Effector memory CD4-positive, alpha-beta T cell (primary cell): Measurements from ENCODE around the gene S100A5.
"Not testable (repeated sequence)": the region's sequence is repeated elsewhere in the genome, so short reads cannot be mapped to it uniquely, and the experiment has no call there.

Source experiments
- DNase-seq, 3 donors: peaks; one replicate each; pipeline ENCODE4 v3.0.0-alpha.2; 2020
- H3K27ac ChIP-seq: 2 replicates; pipeline ENCODE4 v1.7.0; 2013; ENCODE audit warnings: mild to moderate bottlenecking, low read length, moderate library complexity; ENCODE audit not compliant: insufficient read depth, poor library complexity, severe bottlenecking
- H3K27me3 ChIP-seq: replicated peaks from 2 replicates; pipeline ENCODE4 v1.7.0; 2013; ENCODE audit warnings: mild to moderate bottlenecking, low read length; ENCODE audit not compliant: insufficient read depth, control insufficient read depth, poor library complexity, severe bottlenecking
- H3K36me3 ChIP-seq: 2 replicates; pipeline ENCODE4 v1.7.0; 2013; ENCODE audit warnings: mild to moderate bottlenecking, low read length, moderate library complexity; ENCODE audit not compliant: control insufficient read depth, insufficient read depth
- H3K4me1 ChIP-seq: 2 replicates; pipeline ENCODE4 v1.7.0; 2013; ENCODE audit warnings: low read length, mild to moderate bottlenecking; ENCODE audit not compliant: control insufficient read depth, insufficient read depth, poor library complexity, severe bottlenecking
- H3K4me3 ChIP-seq: 2 replicates; pipeline ENCODE4 v1.7.0; 2013; ENCODE audit warnings: low read length, low read depth, mild to moderate bottlenecking; ENCODE audit not compliant: insufficient read depth, poor library complexity, severe bottlenecking
- H3K9me3 ChIP-seq: 2 replicates; pipeline ENCODE4 v1.7.0; 2013; ENCODE audit warnings: mild to moderate bottlenecking, low read length, moderate library complexity; ENCODE audit not compliant: control insufficient read depth

Gene S100A5

DNA sequence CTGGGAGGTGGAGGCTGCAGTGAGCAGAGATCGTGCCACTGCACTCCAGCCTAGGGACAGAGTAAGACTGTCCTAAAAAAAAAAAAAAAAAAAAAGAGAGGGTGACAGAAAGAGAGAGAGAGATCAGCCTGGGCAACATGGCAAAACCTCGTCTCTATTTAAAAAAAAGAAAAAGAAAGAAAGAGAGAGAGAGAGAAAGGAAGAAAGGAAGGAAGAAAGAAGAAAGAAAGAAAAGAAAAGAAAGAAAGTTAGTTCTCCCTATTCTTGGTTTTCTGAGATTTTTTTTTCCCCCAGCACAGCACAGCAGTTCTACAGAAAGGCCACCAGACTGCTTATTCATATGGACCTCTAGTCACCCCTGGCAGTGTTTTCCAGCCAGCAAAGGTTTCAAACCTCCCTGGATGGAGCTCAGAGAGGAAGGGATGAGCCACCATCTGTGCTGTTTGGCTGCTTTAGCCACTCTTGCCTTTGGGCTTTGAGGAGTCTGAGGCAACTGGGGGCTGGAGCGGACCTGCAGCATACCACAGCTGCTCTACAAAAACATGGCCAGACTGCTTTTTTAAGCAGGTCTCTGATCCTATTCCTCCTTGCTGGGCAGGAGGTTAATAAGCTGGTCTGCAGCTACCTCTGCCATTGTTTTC lies 15.5 kb downstream of the S100A5 start:
- Histone ChIP-seq H3K4me3 (no peak overlapping the region), H3K4me1 (no peaks in the 10 kb centered on the region), H3K9me3 (no peaks in the 10 kb centered on the region), H3K27me3 (no peaks in the 10 kb centered on the region), H3K27ac (no peak overlapping the region), H3K36me3 (no peaks in the 10 kb centered on the region)
- no peak for DNase-seq

DNA sequence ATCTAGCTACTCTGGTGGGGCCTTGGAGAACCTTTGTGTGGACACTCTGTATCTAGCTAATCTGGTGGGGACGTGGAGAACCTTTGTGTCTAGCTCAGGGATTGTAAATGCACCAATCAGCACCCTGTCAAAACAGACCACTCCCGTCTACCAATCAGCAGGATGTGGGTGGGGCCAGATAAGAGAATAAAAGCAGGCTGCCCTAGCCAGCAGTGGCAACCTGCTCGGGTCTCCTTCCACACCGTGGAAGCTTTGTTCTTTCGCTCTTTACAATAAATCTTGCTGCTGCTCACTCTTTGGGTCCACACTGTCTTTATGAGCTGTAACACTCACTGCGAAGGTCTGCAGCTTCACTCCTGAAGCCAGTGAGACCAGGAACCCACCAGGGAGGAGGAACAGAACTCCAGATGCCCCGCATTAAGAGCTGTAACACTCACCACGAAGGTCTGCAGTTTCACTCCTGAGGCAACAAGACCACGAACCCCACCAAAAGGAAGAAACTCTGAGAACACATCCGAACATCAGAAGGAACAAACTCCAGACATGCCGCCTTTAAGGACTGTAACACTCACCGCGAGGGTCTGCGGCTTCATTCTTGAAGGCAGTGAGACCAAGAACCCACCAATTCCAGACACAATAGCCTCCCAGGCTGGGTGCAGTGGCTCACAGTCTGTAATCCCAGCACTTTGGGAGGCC lies 18.2 kb downstream of the S100A5 start:
- not testable (repeated sequence) for H3K9me3 ChIP-seq, H3K4me3 ChIP-seq, H3K4me1 ChIP-seq, DNase-seq, H3K36me3 ChIP-seq, H3K27ac ChIP-seq, H3K27me3 ChIP-seq

DNA sequence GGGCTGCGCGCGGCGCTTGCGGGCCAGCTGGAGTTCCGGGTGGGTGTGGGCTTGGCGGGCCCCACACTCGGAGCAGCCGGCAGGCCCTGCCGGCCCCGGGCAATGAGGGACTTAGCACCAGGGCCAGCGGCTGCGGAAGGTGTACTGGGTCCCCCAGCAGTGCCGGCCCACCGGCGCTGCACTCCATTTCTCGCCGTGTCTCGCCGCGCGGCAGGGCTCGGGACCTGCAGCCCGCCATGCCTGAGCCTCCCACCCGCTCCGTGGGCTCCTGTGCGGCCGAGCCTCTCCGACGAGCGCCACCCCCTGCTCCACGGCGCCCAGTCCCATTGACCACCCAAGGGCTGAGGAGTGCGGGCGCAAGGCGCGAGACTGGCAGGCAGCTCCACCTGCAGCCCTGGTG lies 18.9 kb downstream of the S100A5 start:
- H3K9me3 ChIP-seq, H3K4me1 ChIP-seq, H3K27me3 ChIP-seq, H3K36me3 ChIP-seq, DNase-seq, H3K27ac ChIP-seq, H3K4me3 ChIP-seq: not testable (repeated sequence)

DNA sequence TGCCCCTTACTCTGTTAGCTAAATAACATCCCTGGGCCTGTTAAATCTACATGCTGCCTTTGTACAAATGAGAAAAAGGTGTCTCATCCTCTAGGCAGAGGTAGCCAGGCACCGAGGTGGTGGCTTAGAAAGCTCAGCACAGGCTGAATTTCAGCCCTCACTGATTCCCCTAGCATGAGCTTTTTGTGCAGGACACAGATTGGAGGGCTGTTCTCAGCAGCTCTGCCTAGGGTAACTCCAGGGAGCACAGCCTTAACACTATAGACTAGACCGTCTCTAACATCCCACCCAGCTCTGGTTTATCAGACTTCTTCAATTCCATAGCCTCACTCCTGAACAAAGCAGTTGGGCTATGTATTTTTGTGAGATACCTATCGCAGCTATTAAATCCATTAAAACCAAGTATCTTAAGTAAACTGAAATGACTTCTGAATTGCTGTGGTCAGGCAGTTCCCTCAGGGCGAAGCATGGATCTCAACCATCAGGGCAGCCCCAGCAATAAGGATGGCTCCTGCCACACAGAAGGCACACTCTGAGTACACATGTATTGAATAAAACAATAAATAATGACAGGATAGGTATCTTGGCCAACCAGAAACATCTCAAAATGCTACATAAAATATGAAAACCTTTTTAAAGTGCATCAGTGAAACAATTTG lies 19.8 kb downstream of the S100A5 start:
- no peak overlapping the region for H3K27ac ChIP-seq
- no peak for DNase-seq
- H3K4me1 ChIP-seq: no peaks in the 10 kb centered on the region
- H3K36me3 ChIP-seq: no peaks in the 10 kb centered on the region
- H3K9me3 ChIP-seq: no peaks in the 10 kb centered on the region
- no peaks in the 10 kb centered on the region for H3K27me3 ChIP-seq
- H3K4me3 ChIP-seq: no peak overlapping the region

DNA sequence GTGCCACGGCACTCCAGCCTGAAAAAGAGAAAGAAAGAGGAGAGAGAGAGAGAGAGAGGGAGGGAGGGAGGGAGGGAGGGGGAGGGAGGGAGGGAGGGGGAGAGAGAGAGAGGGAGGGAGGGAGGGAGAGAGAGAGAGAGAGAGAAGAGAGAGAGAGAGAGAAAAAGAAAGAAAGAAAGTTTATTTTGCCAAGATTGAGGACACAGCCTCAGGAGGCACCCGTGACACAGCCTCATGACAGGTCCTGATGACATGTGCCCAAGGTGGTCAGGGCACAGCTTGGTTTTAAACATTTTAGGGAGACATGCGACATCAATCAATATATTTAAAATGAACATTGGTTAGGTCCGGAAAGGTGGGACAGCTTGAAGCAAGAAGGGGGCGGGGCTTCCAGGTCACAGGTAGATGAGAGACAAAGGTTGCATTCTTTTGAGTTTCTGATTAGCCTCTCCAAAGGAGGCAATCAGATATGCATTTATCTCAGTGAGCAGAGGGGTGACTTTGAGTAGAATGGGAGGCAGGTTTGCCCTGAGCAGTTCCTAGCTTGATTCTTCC lies 20.5 kb downstream of the S100A5 start:
- H3K4me3 ChIP-seq, H3K27ac ChIP-seq, H3K4me1 ChIP-seq, H3K36me3 ChIP-seq, H3K9me3 ChIP-seq, H3K27me3 ChIP-seq, DNase-seq: not testable (repeated sequence)

DNA sequence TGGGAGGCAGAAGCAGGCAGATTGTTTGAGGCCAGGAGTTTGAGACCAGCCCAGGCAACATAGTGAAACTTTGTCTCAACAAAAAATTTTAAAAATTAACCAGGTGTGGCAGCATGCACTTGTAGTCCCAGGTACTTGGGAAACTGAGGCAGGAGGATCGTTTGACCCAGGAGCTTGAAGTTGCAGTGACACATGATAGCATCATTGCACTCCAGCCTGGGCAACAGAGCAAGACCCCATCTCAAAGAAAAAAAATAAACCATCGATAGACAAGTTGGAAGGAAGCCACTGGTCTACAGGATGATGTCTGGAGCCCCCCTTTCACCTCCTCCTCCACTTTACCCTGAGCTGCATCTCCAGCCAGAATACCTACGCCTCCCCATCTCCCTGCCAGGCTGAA lies 21.5 kb downstream of the S100A5 start:
- Histone ChIP-seq H3K27me3 (no peaks in the 10 kb centered on the region), H3K4me3 (no peak overlapping the region), H3K36me3 (no peaks in the 10 kb centered on the region), H3K27ac (no peak overlapping the region), H3K4me1 (no peaks in the 10 kb centered on the region), H3K9me3 (no peaks in the 10 kb centered on the region)
- no peak for DNase-seq

DNA sequence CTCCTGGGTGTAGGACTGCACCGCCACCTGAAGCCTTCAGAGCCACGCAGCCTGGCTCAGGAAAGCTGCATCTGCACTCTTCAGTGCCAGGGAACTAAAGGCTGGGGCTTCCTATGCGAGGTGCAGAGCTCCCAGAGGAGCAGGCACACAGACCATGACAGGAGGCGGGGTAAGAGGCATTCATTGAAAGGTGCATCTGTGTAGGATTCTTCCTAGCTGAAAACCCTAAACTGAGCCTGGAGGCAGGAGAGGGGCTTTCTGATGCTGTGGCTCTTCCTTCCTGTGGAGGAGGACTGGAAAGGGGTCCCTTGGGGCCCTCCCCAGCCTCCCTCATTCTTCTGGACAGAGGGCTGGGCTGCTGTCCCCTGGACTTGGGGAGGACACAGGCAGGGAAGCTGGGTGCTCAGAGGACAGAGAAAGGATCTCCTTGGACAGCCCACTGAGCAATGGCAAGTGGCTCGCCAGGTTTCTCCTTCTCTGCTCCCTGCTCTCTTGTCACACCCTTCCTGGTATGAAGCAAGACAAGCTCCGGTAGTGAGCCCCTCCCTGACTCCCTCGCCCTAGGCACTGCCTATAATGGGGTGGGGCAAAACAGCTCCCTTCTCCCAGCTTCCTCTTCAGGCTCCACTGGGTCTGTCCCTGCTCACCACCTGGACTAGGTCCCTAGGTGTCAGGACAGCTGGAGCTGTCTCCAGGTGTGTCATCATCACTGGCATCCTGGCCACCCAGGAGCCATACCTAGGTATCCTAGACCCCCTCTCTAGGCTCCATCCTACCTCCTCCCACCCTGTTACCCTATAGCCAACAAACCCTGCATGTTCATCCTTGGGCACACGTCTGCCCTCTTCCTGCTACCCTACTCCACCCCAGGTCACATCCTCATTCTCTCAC lies 25.0 kb downstream of the S100A5 start:
- no peak for DNase-seq
- Histone ChIP-seq H3K4me3 (no peak overlapping the region), H3K27ac (no peak overlapping the region), H3K9me3 (no peaks in the 10 kb centered on the region), H3K36me3 (no peaks in the 10 kb centered on the region), H3K27me3 (no peaks in the 10 kb centered on the region), H3K4me1 (no peaks in the 10 kb centered on the region)

DNA sequence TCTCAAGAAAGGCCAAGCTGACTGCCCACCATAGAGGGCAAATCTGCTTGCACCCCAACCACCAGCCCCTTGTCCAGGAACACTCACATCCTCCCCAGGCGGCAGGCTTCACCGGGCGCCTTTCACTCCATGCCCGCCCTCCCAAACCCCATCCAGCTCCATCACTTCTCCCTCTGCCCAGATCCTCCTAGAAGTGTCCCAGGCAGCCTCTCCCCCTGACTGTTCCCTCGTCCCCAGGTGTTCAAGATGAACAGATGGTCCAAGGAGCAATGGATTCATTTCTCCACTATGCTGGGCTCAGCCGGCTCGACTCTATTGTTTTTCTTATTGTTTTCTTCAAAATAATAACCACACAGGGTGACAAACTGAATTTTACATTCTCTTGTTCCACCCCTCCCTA lies 27.1 kb downstream of the S100A5 start:
- Histone ChIP-seq H3K36me3 (no peaks in the 10 kb centered on the region), H3K4me3 (no peak overlapping the region), H3K4me1 (no peaks in the 10 kb centered on the region), H3K27me3 (no peaks in the 10 kb centered on the region), H3K9me3 (no peaks in the 10 kb centered on the region), H3K27ac (no peak overlapping the region)
- no peak for DNase-seq

DNA sequence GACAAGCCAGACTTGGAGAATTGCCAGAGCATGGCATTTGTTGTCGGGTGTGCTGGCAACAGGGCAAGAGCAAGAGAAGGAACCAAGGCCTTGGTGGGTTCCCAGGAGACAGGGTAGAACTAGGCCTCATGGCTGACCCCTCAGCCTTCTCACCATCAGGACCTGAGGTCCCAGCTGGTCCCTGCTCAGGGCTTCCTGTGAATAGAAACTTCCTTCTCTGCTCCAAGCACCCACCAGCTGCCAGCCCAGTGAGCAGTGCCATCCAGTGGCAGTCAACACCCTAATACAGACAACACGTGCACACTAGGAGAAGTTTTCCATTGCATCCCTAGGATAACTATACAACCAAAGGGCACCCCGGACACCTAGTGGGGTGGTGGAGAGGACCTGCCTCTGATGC lies 27.7 kb downstream of the S100A5 start:
- H3K9me3 ChIP-seq: no peaks in the 10 kb centered on the region
- H3K27me3 ChIP-seq: no peaks in the 10 kb centered on the region
- H3K4me1 ChIP-seq: no peaks in the 10 kb centered on the region
- no peak for DNase-seq
- H3K27ac ChIP-seq: no peak overlapping the region
- no peak overlapping the region for H3K4me3 ChIP-seq
- H3K36me3 ChIP-seq: no peaks in the 10 kb centered on the region
